Measurements from ENCODE around the gene SCO1. TPM values are rescaled to one million over a fixed set of nuclear protein-coding genes. Genes with fewer than 3 reads are reported as not detected.
A peak's percentile ranks its signal among the peaks of the same experiment; 100 is the strongest.
"Not testable (repeated sequence)": the region's sequence is repeated elsewhere in the genome, so short reads cannot be mapped to it uniquely, and the experiment has no call there.

SCO1 gene
- total RNA-seq, result 30.9 TPM
- long read RNA-seq, full-length matches to known transcripts, result 11 of 11 reads
- long read RNA-seq, partial matches to known transcripts, result 0 of 11 reads
- long read RNA-seq, other reads (novel, unspliced or antisense), result 0 of 11 reads

DNA sequence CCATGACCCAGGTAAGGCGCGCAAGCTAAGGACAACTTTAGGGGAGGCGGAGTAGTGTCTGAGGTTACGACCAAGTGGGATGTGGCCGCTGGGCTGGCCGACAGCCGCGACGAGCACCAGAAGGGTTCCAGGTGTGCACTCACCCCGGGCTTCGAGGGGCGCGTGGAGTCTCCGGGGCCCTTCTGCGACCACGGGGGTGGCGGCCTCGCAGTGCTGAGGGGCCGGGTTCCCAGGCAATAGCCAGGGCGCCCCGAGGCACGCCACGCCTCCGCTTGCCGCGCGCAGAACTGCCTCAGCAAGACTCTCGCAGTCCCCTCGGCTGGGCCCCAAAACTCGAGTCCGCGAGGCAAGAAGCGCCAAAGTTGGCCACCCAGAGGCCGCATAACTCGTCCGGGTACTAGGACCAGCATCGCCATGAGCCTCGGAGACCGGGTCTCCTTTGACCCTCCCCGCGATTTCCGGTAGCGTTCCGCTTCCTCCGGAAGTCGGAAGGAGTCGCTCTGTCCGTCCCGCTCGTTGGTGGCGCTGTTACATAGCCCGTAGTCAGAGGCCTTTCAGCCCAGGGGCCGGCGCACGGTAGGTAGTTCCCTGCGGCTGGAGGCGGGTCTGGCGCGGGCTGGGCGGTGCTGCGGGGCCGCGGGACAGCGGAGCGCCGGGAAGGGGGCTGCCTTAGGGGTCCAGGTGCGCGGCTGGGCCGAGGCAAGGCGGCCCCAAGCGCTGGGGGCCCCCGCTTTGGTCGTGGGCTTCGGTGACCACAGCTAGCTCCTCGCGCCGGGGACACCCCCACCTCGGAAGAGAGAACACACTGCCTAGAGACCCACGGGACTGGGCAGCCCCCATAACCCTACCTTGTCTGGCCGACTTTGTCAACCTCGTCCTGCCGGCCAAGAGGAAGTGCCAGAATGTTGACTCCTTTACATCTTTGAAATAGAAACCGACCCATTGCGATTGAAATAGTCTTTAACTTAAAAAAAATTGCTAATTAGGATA lies at the start of gene SCO1, which contains the start of gene ADPRM:
Gene SCO1, minus strand, starts transcription at position 442 of the 990 bp plus-strand sequence. Its CDS starts 26 bp downstream, at position 416.
Gene ADPRM, plus strand, starts transcription at position 503 of the 990 bp plus-strand sequence. CDS start 7,333 bp downstream, outside the sequence.
- DNase-seq (ENCODE audit: missing footprints) (peak; percentile 98), ATAC-seq (peak; percentile 99)
- intact Hi-C loops (cut with DNase I), result no loop called here

DNA sequence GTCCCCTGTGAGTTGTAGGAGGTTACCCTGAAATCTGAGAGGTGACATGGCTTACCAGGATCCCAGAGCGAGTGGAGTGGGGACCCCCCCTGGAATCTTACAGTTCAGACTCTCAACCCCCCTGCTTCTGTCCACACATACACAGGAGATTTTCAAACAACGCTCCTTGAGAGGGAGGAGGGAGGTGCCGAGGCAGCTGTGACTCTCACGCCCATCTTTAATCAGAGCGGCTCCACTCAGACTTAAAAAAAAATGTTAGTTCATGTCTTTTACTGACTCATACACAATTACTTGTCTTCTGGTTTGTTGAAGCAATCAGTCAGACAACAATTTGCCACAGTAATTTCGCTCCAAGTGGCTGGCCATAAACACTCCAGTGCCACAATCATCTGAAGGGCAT lies 47.9 kb upstream of the SCO1 start:
- DNase-seq (ENCODE audit: missing footprints) (no peak), ATAC-seq (no peak)
- intact Hi-C loops (cut with DNase I), result no loop called here

DNA sequence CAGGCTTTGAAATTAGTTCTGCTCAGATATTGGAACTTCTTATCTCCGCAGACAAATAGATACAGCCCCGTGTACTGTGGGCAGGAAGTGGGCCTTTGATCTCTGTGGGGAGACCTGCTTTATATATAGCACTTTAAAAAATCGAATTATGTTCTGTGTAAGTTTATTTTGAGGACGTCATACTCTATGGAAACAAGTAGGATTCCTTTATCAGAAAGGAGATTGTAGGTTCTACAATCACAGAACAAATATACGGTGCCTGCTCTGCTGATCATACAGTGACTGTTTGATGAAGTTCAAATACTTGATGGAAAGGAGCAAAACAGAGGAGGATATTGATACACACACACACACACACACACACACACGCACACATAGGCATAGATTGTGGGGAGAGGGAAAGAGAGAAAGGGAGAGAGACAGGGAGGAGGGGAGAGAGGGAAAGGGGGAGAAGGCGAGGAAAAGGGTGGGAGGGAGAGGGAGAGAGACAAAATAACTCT lies 47.2 kb upstream of the SCO1 start:
- DNase-seq (ENCODE audit: missing footprints) (no peak), ATAC-seq (no peak)
- intact Hi-C loops (cut with DNase I), result no loop called here

DNA sequence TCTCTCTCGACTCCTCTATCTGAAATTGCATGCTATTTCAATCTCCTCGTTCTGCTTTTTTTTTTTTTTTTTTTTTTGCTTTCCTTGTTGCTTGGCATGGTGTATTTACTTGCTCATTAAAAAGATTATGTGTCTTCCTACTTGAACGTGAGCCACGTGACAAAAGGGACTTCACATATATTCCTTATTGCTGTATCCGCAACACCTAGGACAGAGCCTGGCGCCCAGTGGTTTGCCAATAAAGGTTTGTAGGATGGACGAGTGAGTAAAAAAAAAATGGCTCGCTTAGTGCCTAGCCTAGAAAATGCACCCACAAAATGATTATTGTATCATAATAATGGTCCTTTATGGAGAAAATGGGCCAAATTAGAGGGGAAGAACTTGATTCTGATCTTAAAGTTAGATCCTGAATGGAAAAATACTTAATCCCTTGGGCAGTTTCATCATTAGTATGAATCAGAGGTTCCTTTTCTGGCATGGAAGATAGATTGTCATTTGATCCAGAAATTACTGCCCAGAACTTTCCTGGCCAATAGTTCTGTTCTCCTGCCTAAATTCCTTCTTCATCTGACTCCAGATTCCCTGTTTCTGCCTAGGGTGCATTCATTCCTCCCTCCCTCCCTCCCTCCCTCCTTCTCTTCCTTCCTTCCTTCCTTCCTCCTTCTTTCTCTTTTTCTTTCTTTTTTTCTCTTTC lies 46.1 kb upstream of the SCO1 start:
- ATAC-seq, result peak; percentile 74
- no peak for DNase-seq (ENCODE audit: missing footprints)
- intact Hi-C loops (cut with DNase I), result no loop called here

DNA sequence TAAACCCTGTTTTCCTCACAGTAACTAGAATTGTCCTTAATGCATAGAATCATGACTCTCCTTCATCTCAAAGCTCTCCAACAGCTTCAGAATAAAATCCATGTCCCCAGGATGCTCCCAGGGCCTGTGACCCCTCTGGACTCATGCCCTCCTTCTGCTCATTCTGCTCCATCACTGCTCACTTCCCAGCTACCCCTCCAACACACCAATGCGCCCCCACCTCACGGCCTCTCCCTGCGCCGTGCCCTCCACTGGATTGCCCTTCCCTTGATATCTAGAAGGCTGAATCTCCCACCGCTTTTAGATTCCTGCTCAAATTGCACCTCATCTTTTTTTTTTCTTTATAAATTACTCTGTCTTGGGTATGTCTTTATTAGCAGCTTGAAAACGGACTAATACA lies 45.1 kb upstream of the SCO1 start:
- intact Hi-C loops (cut with DNase I), result no loop called here
- ATAC-seq, result no peak
- no peak for DNase-seq (ENCODE audit: missing footprints)

DNA sequence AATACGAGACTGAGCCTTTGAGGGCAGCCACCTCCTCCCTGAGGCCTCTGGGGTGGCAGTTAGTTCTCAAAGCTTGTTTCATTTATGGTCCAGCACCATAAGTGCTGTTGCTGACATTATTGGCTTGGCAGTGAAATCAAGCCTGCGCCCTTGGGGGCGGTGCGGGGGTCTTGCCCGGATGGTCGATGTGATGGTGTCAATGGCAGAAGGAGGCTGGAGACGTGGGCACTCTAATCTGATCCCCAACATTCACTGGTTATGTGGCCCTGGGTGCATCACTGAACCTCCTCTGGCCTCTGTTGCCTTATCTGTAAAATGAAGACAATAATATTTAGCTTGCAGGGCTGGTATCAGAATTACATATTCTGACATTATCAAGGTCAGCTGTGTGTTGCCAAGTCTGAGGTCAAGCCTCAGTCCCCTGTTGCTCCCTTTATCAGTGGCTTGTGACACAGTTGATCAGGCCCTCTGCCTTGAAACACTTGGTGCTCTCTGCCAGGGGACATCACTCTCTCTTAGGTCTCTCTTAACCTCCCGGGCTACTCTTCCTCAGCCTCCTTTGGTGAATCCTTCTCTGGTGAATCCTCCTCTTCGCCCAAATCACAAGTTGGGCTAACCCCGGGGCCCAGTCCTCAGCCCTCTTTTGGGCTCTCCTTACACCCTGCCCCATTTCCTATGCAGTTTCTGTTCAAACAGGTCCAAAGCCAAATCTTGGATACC lies 44.2 kb upstream of the SCO1 start:
- intact Hi-C loops (cut with DNase I), result no loop called here
- DNase-seq (ENCODE audit: missing footprints) (no peak), ATAC-seq (no peak)

DNA sequence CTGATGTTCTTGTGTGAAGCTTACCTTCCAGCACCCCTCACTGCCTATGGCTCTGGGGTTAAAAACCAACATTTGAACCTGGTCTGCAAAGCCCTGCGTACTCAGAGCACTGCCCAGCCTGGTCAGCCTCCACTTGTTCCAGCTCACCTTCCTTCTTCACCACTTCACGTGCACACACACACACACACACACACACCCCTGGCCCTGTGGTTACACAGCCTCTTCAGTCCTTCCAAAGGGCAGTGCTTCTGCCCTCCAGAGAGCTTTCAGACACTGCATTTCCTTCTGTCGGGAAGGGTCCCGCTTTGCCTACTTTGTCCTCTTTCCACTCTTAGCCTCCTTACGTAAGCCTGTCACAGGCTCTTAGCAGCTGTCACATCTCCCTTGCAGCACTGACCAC lies 42.1 kb upstream of the SCO1 start:
- intact Hi-C loops (cut with DNase I), result loop anchor here (10.0 kb wide), 2 partner anchors 55 to 405 kb away; no protein-coding TSS in a partner anchor
- ATAC-seq, result no peak
- DNase-seq (ENCODE audit: missing footprints), result no peak

DNA sequence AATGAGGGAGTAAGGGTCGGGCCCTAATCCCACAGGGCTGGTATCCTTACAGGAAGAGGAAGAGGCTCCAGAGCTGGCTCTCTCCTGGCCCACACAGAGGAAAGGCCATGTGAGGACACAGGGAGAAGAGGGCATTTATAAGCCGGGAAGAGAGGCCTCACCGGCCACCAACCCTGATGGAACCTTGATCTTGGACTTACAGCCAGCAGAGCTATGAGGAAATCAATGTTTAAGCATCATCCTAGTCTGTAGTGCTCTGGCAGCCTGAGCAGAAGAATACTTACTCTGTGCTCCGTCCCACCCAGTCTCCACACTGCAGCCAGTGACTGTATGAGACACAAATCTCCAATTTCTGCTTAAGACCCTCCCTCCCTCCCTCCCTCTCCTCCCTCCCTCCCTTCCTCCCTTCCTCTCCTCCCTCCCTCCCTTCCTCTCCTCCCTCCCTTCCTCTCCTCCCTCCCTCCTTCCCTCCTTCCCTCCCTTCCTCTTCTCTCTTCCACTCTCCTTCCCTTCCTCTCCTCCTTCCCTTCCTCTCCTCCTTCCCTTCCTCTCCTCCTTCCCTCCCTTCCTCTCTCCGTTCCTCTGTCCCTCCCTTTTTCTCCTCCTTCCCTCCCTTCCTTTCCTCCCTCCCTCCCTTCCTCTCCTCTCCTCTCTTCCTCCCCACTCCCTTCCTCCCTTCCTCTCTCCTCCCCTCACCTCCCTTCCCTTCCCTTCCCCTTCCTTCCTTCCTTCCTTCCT lies 41.4 kb upstream of the SCO1 start:
- ATAC-seq (peak; percentile 33), DNase-seq (ENCODE audit: missing footprints) (no peak)
- intact Hi-C loops (cut with DNase I), result loop anchor here (10.0 kb wide), 2 partner anchors 56 to 406 kb away; no protein-coding TSS in a partner anchor

DNA sequence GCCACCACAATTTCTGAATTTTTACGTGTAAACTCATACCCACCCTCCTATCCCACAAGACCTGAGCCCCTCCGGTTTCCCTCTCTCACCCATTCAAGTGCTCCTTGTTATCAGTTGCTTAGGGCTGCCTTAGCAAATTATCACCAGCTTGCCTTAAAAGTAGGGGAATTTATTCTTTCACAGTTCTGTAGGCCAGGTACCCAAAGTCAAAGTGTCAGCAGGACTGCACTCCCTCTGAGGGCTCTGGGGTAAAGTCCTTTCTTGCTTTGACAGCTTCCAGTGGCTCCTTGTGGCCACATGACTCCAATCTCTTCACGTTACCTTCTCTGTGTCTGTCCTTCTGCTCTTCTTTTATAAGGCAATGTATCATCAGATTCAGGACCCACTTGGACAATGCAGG lies 40.4 kb upstream of the SCO1 start:
- DNase-seq (ENCODE audit: missing footprints), result no peak
- intact Hi-C loops (cut with DNase I), result loop anchor here (1.0 to 10.0 kb wide), 3 partner anchors 57 to 407 kb away; no protein-coding TSS in a partner anchor
- ATAC-seq, result no peak

DNA sequence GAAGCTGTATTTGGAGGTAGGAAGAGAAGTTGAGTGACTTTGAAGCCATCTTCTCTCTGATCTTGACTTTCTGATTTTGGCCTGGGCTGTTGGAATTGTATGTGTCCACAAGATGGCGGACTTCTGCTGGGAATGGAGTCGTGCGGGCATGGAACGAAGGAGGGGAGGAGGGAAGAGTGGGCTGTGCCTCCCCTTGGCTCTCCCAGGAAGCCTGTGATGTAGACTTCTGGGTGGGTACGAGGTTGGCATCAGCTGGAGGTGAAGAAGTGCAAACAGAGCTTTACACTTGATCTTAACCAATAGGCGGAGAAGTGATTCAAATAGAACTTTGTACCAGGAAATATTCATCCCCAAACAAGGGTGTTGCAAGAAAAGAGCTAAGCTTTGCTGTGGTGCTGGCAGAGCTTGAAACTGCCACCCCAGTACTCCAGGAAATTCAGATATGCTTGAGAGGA lies 39.9 kb upstream of the SCO1 start:
- DNase-seq (ENCODE audit: missing footprints) (no peak), ATAC-seq (peak; percentile 80)
- intact Hi-C loops (cut with DNase I), result loop anchor here (1.0 to 10.0 kb wide), 3 partner anchors 58 to 408 kb away; no protein-coding TSS in a partner anchor

DNA sequence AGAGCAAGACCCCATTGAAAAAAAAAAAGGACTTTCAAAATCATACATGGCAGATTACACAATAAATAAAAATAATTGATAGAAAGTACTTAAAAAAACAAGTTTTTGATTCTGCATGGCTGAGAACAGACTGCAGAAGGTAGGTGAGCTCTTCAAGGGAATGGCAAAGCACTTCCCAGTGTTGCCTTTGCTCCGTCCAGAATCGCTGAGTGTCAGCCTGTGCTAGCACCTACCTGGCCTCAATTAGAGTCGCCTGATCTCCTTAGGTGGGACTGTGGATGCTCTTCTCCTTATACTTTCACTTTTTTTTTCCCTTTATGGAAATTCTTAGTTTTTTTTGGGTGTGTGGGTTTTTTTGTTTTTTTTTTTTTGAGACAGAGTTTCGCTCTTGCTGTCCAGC lies 38.5 kb upstream of the SCO1 start:
- no peak for ATAC-seq
- intact Hi-C loops (cut with DNase I), result loop anchor here (10.0 kb wide), 2 partner anchors 59 to 409 kb away; no protein-coding TSS in a partner anchor

DNA sequence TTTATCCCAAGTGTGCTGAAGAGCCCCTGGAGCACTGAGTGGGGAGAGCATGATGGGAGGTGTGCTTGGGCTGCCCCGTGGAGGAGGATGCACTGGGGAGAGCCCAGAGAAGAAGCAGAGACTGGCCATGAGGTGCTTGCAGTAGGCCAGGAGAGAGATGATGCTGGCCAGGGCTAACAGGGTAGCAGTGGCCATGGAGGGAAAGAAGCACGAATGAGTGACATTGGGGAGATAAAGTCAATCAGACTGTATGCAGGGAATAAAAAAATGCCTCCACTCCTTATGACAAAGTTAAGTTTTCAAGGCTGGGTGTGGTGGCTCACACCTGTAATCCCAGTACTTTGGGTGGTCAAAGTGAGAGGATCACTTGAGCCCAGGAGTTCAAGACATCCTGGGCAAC lies 37.9 kb upstream of the SCO1 start:
- intact Hi-C loops (cut with DNase I), result loop anchor here (10.0 kb wide), 2 partner anchors 60 to 410 kb away; no protein-coding TSS in a partner anchor
- no peak for DNase-seq (ENCODE audit: missing footprints)
- ATAC-seq, result no peak

More for the DNA sequence above, 38.5 kb upstream of the SCO1 start:
- DNase-seq (ENCODE audit: missing footprints), result no peak

DNA sequence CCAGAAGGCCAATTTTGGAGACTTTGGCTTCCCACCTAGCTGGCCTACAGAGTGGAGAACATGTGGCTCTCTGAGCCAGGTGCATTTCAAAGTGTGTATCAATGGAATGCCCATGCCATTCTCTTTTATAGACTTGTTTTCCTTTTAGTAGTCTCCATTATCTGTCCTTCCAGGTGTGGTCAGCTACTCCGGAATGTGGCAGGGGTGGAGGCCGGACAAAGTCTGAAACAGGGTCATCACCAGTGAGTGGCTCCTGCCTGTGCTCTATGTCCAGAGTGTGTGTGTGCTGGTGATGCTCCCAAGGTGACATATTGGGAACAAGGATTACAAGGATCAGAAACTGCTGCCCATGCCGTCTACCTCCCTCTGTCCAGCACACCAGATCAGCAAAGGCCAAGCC lies 36.3 kb upstream of the SCO1 start:
- DNase-seq (ENCODE audit: missing footprints) (no peak), ATAC-seq (no peak)
- intact Hi-C loops (cut with DNase I), result loop anchor here (10.0 kb wide), 2 partner anchors 61 to 411 kb away; no protein-coding TSS in a partner anchor

DNA sequence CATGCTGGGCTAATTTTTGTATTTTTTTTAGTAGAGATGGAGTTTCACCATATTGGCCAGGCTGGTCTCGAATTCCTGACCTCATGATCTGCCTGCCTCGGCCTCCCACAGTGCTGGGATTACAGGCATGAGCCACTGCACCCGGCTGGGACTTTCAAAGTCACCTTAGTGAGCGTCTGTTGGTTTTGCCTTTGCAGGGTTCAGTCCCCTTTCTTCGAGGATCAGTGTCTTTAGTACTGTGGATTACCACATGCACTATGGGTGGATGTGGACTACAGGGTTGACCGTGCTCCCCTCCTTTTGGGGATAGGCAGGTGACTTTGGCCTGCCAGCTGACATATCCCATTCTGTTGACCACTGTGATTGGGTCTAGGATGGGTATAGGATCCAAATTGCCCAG lies 34.8 kb upstream of the SCO1 start:
- intact Hi-C loops (cut with DNase I), result loop anchor here (10.0 kb wide), 2 partner anchors 63 to 413 kb away; no protein-coding TSS in a partner anchor
- not testable (repeated sequence) for ATAC-seq; DNase-seq (ENCODE audit: missing footprints)

DNA sequence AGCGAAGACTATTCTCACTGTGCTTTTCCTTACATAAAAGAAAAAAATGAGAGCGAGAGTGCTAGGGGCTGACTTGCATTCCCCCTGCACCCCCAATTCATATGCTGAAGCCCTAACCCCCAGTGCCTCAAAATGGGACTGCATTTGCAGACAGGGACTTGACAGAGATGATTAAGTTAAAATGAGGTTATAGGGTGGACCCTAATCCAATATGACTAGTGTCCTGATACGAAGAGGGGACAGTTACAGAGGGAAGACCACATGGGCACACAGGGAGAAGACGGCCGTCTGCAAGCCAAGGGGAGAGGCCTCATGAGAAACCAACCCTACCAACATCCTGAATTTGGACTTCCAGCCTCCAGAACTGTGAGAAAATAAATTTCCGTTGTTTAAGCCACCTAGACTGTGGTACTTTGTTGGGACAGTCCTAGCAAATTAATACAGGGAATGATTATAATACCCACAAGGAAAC lies 34.1 kb upstream of the SCO1 start:
- DNase-seq (ENCODE audit: missing footprints), result no peak
- ATAC-seq, result no peak
- intact Hi-C loops (cut with DNase I), result loop anchor here (10.0 kb wide), 2 partner anchors 63 to 413 kb away; no protein-coding TSS in a partner anchor

DNA sequence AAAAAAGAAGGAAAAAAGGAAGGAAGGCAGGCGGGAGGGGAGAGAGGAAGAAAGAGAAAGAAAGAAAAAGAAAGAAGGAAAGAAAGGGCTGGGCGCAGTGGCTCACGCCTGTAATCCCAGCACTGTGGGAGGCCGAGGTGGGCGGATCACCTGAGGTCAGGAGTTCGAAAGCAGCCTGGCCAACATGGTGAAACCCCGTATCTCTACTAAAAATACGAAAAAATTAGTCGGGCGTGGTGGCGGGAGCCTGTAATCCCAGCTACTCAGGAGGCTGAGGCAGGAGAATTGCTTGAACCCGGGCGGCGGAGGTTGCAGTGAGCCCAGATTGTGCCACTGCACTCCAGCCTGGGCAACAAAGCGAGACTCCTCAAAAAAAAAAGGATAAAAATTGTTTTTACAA lies 32.9 kb upstream of the SCO1 start:
- DNase-seq (ENCODE audit: missing footprints); ATAC-seq: not testable (repeated sequence)
- intact Hi-C loops (cut with DNase I), result loop anchor here (10.0 kb wide), 2 partner anchors 65 to 415 kb away; no protein-coding TSS in a partner anchor

All from Right ventricle myocardium inferior (tissue), 1 donor.